ENCODE data around the gene CCDC107.
A peak's percentile ranks its signal among the peaks of the same experiment; 100 is the strongest.

CCDC107 gene

DNA sequence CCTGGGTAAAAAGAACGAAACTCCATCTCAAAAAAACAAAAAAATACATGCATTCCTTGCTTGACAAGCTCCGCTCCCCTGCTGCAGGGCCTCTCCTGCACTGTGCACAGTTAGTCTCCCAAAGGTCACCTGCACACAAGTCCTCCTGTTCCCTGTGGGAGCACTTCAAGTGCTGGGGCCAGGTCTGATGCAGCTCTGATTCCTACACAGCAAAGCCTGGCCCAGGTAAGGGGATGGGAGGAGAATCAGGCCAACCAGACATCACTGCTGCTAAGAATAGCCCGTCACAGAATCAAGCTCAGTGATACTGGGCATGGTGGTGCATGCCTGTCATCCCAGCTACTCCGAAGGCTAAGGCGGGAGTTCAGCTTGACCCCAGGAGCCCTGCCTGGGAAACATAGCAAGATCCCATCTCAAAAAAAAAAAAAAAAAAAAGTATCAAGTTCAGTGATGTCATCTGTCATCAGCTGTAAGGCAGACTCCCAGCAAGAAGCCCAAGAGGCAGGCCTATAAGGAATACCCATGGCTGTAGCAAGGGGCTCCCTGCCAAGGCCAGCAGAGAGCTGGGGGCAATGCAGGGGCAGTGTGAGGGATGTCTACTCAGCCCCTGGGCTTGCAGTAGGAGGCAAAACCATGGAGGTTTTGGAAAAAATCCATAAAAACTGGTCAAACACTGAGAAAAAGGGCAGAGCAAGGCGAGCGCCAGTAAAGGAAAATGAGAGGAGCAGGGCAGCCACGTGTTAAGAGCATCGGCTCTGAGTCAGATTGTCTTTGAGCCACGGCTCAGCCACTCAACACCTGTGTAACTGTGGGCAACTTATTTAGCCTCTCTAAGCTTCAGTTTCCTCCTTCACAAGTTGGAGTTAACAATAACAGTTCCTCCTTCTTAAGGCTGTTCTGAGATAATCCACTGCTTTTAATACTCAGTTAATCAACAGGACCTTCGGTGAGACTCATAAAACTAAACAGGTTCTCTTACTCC lies 28.4 kb downstream of the CCDC107 start:
- DNase-seq = no peak

DNA sequence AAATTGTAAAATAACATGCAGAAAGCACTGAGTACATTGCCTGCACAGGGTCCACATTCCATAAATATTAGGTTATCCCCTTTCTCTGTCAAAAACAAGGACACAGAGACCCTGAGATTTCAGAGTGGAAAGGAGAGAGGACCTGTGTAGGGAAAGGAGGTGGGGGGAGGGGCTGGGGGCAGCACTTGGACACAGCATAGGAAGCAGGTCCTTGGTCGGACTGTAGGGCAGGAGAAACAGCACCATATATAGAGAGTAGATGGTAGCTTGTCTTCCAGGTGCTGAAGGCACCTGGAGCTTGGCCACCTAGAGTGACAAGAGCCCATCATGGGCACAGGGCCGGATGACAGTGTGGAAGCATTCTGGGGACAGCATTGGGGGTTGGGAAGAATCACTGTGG lies 29.2 kb downstream of the CCDC107 start:
- no peak for DNase-seq

DNA sequence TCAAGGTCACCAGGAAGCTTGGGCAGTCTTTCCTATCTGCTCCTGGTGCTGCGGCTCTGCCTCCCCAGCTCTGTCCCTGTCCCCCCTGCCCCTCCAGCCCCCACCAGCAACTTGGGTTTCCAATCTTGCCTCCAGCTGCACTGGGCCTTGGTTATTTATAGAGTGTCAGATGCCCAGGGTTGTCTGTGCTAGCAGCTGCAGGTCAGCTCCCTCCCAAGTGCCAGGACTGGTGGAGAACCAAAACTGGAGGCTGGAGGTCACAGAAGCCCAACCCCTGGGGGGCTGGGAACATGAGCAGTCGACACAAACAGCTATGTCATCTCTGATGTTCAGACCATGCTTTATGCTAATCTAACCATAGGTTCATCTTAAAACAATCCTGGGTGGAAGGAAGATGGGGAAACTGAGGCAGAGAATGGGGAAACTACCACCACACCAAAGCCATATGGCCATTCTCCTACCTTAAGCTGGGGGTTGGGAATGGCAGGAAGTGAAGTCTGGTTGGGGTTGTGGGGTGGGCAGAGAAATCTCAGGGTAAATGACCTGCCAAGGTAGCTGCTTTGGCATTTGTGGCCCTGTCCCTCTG lies 30.0 kb downstream of the CCDC107 start:
- no peak for DNase-seq

DNA sequence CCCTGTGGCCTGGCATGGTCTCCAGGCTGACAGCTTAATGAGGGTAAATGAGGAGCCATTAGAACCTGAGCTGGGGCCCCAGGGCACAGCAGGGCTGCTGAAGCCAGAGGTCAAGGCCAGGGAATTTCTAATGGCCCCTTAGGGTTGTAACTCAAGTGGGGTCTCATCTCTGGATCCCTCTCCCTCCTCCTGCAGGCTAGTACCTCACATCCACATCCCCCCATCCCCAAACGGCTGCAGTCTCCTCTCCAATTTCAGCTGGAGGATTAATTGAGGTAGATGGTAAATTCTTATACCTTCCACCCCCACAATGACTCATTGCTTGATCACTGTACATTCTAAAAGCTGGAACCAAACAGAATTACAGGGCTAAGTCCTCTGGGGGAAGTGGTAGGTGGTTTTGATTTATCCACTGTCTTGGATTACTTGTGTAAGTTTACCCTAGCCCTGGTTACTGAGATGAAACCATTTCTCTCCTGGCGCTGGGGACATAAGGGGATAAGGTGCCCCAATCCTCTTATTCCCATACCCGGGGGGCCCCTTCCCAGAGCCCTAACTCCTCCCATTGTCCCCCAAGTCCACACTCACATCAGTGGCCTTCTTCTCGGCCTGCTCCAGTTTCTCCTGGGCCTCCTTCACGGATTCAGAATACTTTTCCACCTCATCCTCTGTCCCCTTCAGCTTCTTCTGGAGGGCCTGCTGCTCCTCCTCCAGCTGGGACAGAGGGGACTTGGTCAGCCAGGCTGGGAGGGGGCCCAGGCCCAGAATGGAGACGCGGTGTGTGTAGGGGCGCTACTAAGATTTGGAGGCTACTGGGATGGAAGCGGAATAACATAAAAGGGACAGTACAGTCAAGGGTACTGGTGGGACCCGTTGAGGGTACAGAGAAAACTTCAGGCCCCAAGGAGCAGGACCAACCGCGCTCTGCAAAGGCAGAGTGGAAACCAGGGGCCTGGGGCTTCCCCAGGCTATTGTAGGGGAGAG lies 30.8 kb downstream of the CCDC107 start:
- DNase-seq = no peak

DNA sequence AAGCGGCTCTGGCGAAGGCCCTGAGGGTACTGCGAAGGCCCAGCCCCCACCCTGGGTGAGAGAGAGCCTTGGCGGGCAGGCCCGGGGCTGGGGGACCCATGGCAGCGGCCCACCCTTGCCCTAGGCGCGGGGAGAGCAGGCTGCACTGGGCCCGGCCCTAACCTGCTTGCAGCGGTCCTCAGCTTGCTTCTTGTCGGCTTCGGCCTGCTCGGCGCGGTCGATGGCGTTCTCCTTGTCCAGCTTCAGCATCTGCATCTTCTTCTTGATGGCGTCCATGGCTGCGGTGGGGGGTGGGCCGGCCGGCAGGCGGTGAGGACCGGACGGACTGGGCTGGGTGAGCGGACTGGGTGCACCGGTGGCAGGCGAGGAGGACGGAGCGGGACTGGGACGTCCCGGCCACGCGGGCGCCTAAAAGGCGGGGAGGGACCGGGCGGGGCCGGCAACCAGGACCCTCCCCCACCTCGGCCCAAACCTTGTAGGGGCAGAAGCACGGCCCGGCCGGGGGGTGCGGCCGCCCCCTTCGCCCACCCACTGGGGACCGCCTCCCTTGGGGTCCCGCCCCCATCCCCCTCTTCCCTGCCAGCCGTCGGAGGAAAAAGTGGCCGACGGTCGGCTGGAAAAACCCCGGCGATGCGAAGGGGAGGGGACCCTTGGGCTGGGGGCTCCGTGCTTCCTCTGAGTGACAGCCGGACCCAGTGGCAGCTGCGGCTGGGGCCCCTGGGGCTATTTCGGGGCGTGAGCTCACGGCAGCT lies 31.6 kb downstream of the CCDC107 start, which contains the start of gene TPM2:
Gene TPM2, minus strand, starts transcription at position 384 of the 752 bp plus-strand sequence. Its CDS starts 108 bp downstream, at position 276.
- DNase-seq = no peak

DNA sequence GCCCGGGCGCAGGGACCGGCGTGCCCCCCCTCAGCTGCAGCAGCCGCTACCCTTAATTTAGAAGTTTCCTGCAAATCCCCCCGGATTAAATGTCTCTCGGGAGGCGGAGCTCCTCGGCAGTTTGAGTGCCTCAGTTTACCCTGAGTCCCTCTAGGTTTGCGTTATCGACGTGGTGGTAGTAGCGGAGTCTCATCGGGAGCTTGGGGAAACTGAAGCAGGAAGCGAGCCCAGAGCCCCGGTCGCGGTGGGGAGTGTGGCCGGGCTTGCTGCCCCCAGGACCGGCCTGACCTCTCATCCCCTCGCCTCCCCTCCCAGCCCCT lies 32.2 kb downstream of the CCDC107 start:
- no peak for DNase-seq

DNA sequence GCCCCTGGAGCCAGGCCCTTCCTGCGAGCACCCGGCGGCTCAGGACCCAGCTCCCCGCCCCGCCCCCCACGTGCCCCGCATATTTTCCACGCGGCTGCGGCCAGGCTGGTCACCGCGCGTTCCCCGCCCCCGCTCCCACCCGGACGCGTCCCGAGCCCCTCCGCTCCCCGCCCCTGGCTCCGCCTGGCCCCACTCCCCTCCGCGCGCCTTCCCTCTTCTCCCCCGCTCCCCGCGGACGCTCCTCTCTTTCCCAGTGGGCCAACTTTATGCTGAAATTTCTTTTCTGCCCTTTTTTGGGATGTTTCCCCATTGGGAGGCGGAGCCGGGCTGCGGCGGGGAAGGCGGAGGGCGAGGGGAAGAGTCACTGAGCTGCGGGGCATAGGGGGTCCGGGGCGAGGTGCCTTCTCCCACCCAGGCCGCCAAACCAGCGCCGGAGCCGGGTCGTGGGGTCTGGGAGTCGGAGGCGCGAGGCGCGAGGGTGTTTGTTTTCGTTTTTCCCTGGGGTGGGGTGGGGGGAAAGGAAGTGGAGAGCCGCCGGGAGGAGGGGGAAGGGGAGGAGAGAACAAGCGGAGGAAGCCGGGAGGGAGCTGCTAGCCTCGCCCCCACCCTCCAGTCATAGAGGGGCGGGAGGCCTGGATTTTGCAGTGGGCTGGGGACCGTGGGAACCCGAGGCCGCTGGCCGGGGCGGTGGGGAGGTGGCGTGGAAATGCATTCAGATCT lies 32.7 kb downstream of the CCDC107 start:
- DNase-seq = peak; percentile 12

DNA sequence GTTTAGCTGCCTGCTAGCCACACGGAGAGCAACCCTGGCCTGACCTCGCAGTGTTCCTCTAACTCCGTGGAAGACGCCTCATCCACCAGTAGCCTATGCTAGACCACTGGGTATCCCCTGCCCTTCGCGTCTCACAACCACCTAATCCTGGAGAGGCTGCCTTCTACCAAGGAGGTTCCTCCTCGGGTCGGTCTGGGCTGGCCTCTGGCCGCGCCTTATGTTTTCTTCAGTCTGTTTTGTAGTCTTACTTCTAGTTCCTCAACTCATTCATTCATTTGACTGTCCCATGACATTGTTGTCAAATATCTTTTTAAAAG lies 33.2 kb downstream of the CCDC107 start:
- no peak for DNase-seq

DNA sequence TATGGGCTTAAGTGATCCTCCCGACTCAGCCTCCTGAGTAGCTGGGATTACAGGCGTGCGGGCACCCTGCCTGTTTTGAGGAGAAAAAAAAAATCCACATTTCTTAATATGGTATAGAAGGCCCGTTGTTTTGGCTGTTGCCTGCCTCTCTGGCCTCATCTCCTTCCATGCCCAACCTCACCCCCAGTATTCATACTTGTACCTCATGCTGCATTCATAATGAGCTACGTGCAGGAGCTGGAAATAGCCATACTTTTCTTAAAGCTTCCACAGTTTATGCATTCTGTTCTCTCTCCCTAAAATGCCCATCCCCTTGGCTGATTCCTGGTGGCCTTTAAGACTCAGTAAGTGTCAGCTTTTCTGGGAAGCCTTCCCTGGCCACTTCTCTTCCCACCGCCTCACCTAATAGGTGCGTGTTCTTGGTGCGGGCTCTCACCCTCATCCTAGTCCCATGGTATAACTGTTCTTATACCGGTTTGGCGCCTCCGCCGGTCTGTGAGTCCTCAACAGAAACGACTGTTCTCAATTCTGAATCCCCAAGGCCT lies 33.7 kb downstream of the CCDC107 start:
- DNase-seq = no peak

DNA sequence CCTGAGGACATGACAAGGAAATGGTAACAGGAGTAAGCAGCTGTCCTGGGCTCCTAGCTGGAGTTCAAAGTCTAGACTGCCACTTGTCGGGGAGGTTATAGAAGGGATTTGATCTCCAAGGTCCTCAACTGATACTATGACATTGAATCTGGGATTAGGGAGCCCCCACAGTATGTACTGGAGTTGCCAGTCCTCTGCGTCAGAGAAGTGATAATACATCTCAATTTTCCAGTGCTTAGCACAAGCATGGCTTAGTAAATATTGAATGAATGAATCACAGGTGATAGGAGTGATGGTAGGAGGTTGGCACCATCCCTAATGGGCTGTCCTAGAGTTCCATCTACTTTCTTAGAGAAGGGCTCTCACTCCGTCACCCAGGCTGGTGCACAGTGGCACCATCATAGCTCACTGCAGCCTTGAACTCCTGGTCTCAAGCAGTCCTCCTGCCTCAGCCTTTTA lies 37.9 kb downstream of the CCDC107 start:
- no peak for DNase-seq

DNA sequence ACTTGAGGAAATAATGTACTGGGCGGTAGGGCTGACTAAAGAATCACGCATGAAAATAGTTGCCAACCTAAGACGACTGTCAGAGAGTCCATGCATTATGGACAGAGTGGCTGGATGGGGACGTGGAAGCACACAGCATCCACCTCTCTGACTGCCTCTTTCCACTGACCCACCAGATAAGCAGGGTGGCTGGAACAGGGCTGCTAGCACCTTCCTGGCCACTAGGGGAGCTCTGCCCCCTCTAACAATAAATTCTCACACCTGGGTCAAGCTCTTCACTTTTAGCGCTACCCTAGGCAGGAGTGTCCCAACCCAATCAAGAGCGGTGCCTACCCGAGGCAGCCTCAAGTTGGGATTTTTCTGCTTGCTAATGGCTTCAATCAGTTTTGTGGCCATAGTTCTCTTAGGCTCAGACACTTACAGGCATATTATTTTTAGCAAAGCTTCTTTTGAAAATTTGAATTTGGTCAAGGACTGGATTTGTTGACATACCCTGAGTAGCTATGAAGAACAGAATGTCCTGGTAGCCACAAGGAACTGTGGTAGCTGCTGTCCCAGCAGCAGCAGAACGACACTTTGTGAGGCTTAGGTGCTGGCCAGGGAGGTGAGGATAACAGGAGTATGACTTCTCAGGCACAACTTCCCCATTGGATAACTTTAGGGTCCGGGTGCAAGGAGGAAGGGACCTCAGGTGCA lies 38.6 kb downstream of the CCDC107 start:
- peak; percentile 59 for DNase-seq

DNA sequence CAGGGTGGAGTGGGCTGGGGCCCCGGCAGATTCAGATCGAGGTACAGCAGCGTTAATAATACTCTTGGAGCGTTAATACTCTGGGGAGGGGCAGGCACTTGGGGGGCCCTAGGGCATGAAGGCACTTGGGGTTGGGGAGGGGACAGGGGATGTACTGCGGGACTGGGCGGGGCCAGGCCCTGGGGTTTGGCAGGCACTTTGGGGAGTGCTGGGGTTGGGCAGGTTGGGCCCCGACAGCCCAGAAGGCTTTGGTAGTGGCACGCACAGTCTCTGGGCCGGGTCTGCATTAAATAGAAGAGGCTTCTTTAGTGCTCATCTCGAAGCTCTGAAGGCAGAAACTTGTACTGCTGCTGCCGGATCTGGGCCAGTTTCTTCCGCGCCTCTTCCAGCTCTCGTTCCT lies 39.4 kb downstream of the CCDC107 start:
- DNase-seq = no peak

DNA sequence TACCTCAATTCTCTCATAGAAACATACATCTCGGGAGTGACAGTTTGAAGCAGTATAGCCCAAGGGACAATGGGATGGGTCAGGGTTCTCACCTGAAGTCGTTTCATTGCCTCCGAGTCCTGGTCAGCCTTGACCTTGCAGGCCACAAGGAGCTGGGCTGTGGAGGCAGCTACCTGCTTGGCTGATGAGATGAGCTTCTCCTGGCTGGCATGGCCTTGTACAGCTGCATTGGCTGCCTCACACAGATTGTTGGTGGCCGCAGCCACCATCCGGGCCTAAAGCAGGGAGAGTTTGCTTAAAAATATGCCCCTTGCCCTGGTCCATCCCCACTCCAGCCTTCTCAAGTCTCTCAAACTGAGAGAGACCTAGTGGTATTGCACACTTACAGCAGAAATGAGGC lies 40.1 kb downstream of the CCDC107 start:
- no peak for DNase-seq

DNA sequence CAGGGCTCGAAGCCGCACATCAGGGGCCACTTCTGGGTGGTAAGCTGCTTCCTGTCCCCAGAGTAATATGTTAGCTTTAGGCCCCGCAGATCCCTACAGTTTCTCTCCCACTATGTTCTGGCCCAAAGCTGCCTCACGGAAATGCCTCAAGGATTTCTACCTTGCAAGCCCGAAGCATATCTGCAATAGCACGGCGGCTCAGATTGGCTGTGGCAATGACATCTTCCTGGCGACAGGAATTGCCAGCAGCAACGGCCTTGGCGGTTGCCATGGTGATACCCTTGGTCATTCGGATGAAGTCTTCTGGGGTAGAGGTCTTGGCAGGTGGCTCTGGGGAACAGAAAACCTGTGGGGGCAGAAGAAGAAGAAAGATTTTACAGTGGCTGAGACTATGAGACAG lies 41.9 kb downstream of the CCDC107 start:
- DNase-seq = no peak

DNA sequence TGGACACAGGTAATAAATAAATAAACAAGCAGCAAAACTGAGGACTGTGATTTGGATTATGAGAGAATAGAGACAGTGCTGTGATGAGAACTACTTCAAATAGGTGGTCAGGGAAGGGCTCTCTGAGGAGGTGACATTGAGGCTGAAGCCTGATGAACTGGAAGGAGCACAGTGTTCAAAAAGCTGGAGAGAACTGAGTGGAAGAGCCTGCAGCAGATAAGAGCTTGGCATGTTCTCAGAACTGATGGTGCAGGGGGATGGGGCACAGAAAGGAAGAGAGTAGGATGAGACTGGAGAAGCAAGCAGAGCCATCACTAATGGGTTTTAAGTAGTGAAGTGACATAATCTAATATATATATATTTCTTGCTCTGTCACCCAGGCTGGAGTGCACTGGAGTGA lies 42.9 kb downstream of the CCDC107 start:
- no peak for DNase-seq

DNA sequence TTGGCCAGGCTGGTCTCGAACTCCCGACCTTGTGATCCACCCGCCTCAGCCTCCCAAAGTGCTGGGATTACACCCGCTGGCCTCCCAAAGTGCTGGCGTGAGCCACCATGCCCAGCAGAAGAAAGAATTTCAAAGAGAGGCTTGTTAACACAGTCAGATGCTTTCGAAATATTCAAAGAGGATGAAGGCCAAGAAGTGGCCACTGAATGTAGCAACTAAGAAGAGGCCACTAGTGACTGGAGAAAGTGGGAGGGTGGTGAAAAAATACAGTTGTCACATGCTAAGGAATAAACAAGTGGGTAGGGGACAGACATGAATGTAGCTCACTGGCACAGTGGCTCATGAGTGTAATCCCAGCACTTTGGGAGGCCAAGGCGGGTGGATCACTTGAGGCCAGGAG lies 44.6 kb downstream of the CCDC107 start:
- DNase-seq = no peak

DNA sequence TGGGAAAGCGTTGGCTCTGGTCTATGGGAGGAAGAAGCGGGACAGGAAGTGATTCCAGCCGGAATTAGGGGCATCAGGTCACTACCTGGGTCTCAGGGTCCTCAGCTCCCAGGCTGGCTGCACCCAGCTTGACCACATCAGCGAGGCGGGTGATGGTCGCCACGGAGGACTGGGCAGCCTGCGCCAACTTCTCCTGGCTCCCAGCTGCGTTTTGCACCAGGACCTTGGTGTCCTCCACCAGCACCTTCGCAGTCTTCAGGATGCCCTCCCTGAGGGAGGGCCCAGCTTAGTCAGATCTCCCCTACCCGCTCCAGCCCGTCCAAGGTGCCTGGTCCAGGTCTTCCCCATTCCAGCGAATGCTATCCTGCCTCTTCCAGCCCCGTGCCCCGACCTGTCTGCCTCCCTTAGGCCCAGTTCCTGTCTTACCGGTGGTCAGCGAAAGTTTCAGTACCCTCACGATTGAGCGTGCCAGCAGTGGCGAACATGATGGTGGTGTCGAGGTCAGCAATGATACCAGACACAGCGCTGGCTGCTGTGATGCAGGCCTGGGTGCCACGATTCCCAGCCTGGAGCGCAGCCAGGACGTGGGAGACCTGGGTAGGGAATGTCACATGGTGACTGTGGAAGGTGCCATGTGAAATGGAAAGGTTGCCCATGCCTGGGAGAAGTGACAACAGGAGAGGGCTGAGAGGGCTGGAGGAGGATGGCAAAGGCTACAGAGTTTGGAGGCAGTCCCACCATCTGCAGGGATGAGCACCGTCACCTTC lies 46.0 kb downstream of the CCDC107 start:
- DNase-seq = no peak

DNA sequence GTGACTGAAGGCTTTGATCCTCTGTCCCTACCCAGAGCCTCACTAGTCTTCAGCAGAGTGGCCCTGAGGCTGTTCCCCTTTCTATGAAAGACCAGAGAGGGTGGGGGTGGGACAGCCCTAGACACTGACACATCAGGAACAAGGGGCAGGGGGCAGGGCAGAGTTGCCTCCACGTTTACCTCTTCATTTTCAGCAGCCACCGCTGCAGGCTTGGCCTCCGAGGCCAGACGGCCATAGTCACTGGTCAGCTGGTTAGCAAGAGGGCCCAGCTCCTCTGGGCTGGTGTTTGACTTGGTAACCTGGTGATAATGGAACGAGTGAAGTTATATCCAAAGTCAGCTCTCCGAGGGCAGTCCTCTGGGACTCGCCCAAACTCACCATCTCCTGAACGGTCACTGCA lies 47.3 kb downstream of the CCDC107 start:
- DNase-seq = no peak

DNA sequence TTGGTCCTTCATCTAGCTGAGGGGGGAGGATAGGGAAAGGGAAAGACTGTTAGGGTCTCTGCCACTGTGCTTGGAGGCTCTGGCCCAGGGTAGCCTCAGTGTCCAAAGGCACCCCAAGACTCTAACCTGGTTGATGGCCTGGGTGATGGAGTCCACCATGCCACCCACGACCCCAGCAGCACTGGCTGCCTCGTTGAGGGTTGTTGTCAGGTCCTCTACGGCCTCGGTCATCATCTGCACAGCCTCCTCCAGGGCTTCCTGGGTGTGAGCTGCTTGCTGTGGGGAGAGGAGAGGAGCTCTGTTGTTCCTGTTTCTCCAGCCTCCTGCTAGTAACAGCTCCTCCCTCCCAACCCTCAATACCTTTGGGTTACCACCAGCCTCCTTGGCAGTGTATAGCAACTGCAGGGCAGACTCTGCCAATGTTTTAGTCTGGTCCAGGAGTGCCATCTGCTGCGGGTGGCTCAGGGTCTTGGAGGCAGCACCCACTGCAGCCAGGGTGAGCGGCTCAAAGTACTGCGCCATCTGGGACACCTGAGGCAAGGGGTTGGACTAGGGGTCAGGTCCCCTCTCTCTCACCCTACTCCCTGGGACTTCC lies 47.8 kb downstream of the CCDC107 start:
- DNase-seq = no peak

DNA sequence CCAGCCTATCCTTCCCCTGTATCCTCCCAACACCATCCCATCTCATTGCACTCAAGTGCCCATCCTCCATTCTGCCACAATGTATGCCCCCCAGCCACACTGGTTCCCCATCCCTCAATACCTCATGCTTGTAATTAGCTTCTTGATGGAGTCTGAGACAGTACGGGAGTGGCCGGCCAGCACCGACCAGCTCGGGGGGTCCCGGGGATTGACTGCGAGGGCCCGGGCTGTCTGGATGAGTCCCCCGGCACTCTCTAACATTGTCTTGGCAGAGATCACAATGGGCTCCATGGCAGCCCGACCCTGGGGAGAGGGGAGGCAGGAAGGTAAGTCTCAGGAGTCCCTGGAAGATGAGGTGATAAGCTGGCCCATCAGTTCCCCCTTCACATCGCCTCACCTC lies 48.9 kb downstream of the CCDC107 start:
- no peak for DNase-seq
